ENCODE results near the gene KRTAP8-1. TPM values are rescaled to one million over a fixed set of nuclear protein-coding genes. Genes with fewer than 3 reads are reported as not detected.

The KRTAP8-1 gene
- total and polyA plus RNA-seq, 10 of the 15 experiments (the other 5 are each of a cell fraction or from before 2014, with no cell fraction given): not detected

- TF ChIP-seq, protein P1, sequence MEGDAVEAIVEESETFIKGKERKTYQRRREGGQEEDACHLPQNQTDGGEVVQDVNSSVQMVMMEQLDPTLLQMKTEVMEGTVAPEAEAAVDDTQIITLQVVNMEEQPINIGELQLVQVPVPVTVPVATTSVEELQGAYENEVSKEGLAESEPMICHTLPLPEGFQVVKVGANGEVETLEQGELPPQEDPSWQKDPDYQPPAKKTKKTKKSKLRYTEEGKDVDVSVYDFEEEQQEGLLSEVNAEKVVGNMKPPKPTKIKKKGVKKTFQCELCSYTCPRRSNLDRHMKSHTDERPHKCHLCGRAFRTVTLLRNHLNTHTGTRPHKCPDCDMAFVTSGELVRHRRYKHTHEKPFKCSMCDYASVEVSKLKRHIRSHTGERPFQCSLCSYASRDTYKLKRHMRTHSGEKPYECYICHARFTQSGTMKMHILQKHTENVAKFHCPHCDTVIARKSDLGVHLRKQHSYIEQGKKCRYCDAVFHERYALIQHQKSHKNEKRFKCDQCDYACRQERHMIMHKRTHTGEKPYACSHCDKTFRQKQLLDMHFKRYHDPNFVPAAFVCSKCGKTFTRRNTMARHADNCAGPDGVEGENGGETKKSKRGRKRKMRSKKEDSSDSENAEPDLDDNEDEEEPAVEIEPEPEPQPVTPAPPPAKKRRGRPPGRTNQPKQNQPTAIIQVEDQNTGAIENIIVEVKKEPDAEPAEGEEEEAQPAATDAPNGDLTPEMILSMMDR (IDR thresholded peaks at IDR 0.05 in 2 of 3, conservative IDR thresholded peaks at IDR 0.05 in 1 of 3; ENCODE audit: control insufficient read depth in 2 of 3, extremely low read depth in 1 of 3, insufficient read depth in 1 of 3, low read depth in 3 of 3, low read length in 3 of 3): peak; percentile 36 to 61 (median 51); a peak in 5 of 6 replicates
These were observed 18.2 kb upstream of the KRTAP8-1 start (continued) for GRCh38 chr21:30831194-30831765.

- no peaks in the 10 kb centered on the region for H3K27me3 ChIP-seq (replicated peaks in 1 of 2; ENCODE audit: control insufficient read depth in 2 of 2, insufficient read depth in 2 of 2, low read length in 1 of 2)
- in situ Hi-C loops (cut with MboI): no loop called here
- intact Hi-C loops (cut with micrococcal nuclease; ENCODE audit: unreplicated experiment): no loop called here
- no peak within 1 kb of the TSS for H3K9ac ChIP-seq (ENCODE audit: control insufficient read depth, insufficient read depth, low read length)
- no peaks in the 10 kb centered on the region for H3K36me3 ChIP-seq (ENCODE audit: control insufficient read depth in 2 of 2, insufficient read depth in 2 of 2, low read length in 1 of 2)
- H3K4me3 ChIP-seq: no peak within 1 kb of the TSS
- no peaks in the 10 kb centered on the region for H3K4me1 ChIP-seq (ENCODE audit: control insufficient read depth, insufficient read depth, low read length)
- H3K4me2 ChIP-seq (ENCODE audit: control insufficient read depth, insufficient read depth): no peak within 1 kb of the TSS
- WGBS (ENCODE audit: insufficient coverage, insufficient replicate concordance, low lambda C conversion rate, missing lambda C conversion rate): 0% methylated on average over 4 of the region's 4 CpGs
- RAD21 ChIA-PET (ENCODE audit: unreplicated experiment): interaction anchor here (0.8 kb wide), 1 partner anchor 257 kb away, joined by 3 read pairs; no protein-coding TSS in a partner anchor
- H4K20me1 ChIP-seq (ENCODE audit: control insufficient read depth, insufficient read depth): no peaks in the 10 kb centered on the region
- no peaks in the 10 kb centered on the region for H3K79me2 ChIP-seq (ENCODE audit: control insufficient read depth, insufficient read depth, low read length)
- H3K9me3 ChIP-seq (replicated peaks; ENCODE audit: control insufficient read depth, insufficient read depth, low read length): no peaks in the 10 kb centered on the region
- DNase-seq (ENCODE audit: low read depth, low spot score) (no peak), ATAC-seq (no peak), FAIRE-seq (no peak)
- SMC1A ChIA-PET (ENCODE audit: uncharacterized antibody, unreplicated experiment): no interaction called here
- TF ChIP-seq NR2F1 (conservative IDR thresholded peaks at IDR 0.05) (no peak), SREBF2 (IDR thresholded peaks at IDR 0.05; ENCODE audit: low read length) (no peak), JUNB (IDR thresholded peaks at IDR 0.05) (no peak), BCL11A (IDR thresholded peaks at IDR 0.05; ENCODE audit: low read depth, low read length) (no peak), MAX (IDR thresholded peaks at IDR 0.05; ENCODE audit: low read depth, low read length) (no peak), STAT3 (IDR thresholded peaks at IDR 0.05; ENCODE audit: low read depth, low read length) (no peak), TCF3 (IDR thresholded peaks at IDR 0.05; ENCODE audit: borderline replicate concordance, insufficient read depth, low read depth, low read length) (no peak), CREB1 (IDR thresholded peaks at IDR 0.05; ENCODE audit: low read depth) (no peak)
- TF ChIP-seq, protein P2, sequence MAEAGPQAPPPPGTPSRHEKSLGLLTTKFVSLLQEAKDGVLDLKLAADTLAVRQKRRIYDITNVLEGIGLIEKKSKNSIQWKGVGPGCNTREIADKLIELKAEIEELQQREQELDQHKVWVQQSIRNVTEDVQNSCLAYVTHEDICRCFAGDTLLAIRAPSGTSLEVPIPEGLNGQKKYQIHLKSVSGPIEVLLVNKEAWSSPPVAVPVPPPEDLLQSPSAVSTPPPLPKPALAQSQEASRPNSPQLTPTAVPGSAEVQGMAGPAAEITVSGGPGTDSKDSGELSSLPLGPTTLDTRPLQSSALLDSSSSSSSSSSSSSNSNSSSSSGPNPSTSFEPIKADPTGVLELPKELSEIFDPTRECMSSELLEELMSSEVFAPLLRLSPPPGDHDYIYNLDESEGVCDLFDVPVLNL (IDR thresholded peaks at IDR 0.05; ENCODE audit: low read depth, low read length): no peak
- CTCF ChIA-PET: interaction anchor here (0.6 to 0.8 kb wide), 2 partner anchors 78 to 267 kb away, joined by 3 read pairs; no protein-coding TSS in a partner anchor
- no peak within 1 kb of the TSS for H2AFZ ChIP-seq (ENCODE audit: control insufficient read depth, low read depth, low read length)
- POLR2A ChIA-PET: no interaction called here
- no peak within 1 kb of the TSS for H3K27ac ChIP-seq (ENCODE audit: control insufficient read depth, insufficient read depth)
- BruUV-seq (replicated peaks): no TSS peak
These were observed 16.6 kb upstream of the KRTAP8-1 start, which contains the start of gene KRTAP7-1 for GRCh38 chr21:30829659-30830058. TSS of gene KRTAP7-1 (minus strand) at chr21:30829759. CDS start at chr21:30829698, 61 bp downstream.
